AG04449 (cell line): ENCODE measurements around the gene OBSCN.

ENCODE experiments used
- CTCF ChIA-PET: fragments of 350-600 bp; formaldehyde crosslinking; extraction: SDS; loops from one replicate; lab custom pipeline; 2021; ENCODE audit warnings: antibody characterized with exemption; lab: Yijun Ruan, JAX
- POLR2A ChIA-PET: fragments of 400-600, 350-600 bp; formaldehyde crosslinking; extraction: SDS; loops from one replicate; lab custom pipeline; 2020; ENCODE audit warnings: antibody characterized with exemption, inconsistent platforms; lab: Yijun Ruan, JAX
- DNase-seq: peaks from one replicate; pipeline ENCODE4 v3.0.0-alpha.2; 2010; ENCODE audit warnings: low read depth, low spot score
- H3K4me3 ChIP-seq: 2 replicates; pipeline ENCODE4 v1.5.1; 2011; ENCODE audit warnings: low read depth, mild to moderate bottlenecking, control low read depth, low read length
- TF ChIP-seq, protein P1 (sequence below): IDR thresholded peaks from one replicate; pipeline ENCODE4 v1.5.1; 2011; ENCODE audit warnings: mild to moderate bottlenecking, moderate library complexity, low read length, control low read depth, inconsistent platforms; ENCODE audit not compliant: insufficient read depth; ENCODE audit errors: missing control alignments

Gene OBSCN

GRCh38 chr1:228295201-228295600 is 87.4 kb downstream of the OBSCN start:
- TF ChIP-seq, protein P1, sequence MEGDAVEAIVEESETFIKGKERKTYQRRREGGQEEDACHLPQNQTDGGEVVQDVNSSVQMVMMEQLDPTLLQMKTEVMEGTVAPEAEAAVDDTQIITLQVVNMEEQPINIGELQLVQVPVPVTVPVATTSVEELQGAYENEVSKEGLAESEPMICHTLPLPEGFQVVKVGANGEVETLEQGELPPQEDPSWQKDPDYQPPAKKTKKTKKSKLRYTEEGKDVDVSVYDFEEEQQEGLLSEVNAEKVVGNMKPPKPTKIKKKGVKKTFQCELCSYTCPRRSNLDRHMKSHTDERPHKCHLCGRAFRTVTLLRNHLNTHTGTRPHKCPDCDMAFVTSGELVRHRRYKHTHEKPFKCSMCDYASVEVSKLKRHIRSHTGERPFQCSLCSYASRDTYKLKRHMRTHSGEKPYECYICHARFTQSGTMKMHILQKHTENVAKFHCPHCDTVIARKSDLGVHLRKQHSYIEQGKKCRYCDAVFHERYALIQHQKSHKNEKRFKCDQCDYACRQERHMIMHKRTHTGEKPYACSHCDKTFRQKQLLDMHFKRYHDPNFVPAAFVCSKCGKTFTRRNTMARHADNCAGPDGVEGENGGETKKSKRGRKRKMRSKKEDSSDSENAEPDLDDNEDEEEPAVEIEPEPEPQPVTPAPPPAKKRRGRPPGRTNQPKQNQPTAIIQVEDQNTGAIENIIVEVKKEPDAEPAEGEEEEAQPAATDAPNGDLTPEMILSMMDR: no peak
- no peak for DNase-seq
- POLR2A ChIA-PET: no interaction called here
- CTCF ChIA-PET: no interaction called here
- no peak overlapping the region for H3K4me3 ChIP-seq

- no peak for DNase-seq
- H3K4me3 ChIP-seq: no peak overlapping the region
- TF ChIP-seq, protein P1: no peak
- ChIA-PET CTCF (no interaction called here), POLR2A (no interaction called here)
Measured at GRCh38 chr1:228295981-228296380, 88.1 kb downstream of the OBSCN start.

DNA sequence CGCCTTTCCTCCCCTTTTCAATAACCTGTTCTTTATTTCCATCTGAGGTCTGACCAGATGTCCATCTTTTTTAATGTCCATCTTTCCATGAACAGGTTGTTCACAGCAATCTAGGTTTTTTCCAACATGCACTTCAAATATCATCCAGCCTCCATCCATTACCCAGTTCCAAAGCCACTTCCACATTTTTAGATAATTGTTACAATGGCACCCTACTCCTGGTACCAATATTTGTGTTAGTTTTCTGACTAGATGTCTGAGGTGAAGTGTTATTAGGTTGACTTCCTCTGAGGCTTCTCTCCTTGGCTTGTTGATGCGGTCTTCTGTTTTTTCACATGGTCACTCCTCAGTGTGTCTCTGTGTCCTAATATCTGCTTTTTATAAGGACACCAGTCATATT is 89.4 kb downstream of the OBSCN start:
- POLR2A ChIA-PET: no interaction called here
- CTCF ChIA-PET: no interaction called here
- no peak overlapping the region for H3K4me3 ChIP-seq
- DNase-seq: no peak
- TF ChIP-seq, protein P1: no peak

GRCh38 chr1:228297822-228298221 is 90.0 kb downstream of the OBSCN start:
- ChIA-PET POLR2A (no interaction called here), CTCF (no interaction called here)
- TF ChIP-seq, protein P1: no peak
- no peak overlapping the region for H3K4me3 ChIP-seq
- DNase-seq: no peak

- ChIA-PET POLR2A (no interaction called here), CTCF (no interaction called here)
- no peak for DNase-seq
- TF ChIP-seq, protein P1: no peak
- H3K4me3 ChIP-seq: no peak overlapping the region
Measured at GRCh38 chr1:228298471-228298870, 90.6 kb downstream of the OBSCN start.

DNA sequence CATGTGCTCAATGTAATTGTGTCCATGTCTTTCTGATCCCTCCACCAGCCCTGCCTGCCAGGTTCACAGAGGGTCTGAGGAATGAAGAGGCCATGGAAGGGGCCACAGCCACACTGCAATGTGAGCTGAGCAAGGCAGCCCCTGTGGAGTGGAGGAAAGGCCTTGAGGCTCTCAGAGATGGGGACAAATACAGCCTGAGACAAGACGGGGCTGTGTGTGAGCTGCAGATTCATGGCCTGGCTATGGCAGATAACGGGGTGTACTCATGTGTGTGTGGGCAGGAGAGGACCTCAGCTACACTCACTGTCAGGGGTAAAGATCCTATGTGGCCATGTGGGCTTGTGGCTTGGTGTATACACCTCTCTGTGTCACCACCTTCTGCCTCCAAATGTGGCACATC is 91.4 kb downstream of the OBSCN start:
- POLR2A ChIA-PET: no interaction called here
- TF ChIP-seq, protein P1: no peak

More for the DNA sequence above, 91.4 kb downstream of the OBSCN start:
- no peak overlapping the region for H3K4me3 ChIP-seq
- CTCF ChIA-PET: no interaction called here
- DNase-seq: no peak
